ENCODE data around the gene UBQLN4.
"Not testable (repeated sequence)": the region's sequence is repeated elsewhere in the genome, so short reads cannot be mapped to it uniquely, and the experiment has no call there.

Gene UBQLN4

DNA sequence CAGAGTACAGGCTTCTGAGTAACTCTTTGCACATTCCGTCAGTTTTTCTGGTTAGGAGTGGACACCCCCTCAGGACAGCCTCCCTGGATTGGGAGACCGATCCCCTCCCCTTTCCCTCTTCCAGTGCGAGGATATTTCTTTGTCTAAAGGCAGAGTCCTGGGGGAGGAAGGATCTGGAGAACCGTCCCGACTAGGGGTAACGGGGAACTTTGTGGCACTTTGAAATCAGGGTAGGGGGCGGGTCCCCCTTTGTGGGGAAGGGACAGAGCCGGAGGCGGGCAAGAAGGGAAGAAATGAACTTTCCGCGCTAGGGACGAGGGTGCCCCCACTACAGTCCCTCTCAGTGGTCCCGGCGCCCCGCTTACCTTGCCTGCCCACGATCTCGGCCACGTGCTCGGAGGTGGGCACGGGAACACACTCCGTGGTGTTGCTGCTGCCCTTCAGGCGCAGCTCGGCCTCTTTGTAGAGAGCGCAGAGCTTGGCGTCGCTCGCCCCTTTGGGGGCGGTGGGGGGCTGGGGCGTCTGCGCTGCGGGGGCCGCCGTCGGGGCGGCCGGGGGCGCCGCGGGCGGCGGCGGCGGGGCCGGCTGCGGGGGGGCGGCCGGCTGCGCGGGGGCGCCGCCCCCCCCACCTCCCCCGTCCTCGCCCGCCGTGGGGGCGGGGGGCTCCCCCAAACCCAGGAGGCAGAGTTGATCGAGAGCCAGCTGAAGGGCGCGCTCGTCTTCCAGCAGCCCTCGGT is 27.8 kb upstream of the UBQLN4 start:
- DNase-seq (ENCODE audit: low read depth in 2 of 2): no peak

DNA sequence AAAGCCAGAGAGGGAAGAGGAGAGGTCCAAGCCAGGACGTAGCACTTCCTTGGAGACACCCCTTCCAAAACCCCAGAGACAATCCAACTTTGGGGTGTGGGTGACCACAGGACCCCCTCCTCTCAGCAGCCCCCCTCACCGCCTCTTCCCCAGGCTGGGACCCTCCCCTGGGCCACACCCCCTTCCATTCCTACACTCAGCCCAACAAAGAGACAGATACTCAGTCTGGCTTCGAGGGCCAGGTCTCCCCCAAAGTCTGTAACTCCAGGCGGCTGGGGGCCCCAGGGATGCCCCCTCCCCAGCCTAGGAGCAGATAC is 27.2 kb upstream of the UBQLN4 start:
- DNase-seq (ENCODE audit: low read depth in 2 of 2): no peak

DNA sequence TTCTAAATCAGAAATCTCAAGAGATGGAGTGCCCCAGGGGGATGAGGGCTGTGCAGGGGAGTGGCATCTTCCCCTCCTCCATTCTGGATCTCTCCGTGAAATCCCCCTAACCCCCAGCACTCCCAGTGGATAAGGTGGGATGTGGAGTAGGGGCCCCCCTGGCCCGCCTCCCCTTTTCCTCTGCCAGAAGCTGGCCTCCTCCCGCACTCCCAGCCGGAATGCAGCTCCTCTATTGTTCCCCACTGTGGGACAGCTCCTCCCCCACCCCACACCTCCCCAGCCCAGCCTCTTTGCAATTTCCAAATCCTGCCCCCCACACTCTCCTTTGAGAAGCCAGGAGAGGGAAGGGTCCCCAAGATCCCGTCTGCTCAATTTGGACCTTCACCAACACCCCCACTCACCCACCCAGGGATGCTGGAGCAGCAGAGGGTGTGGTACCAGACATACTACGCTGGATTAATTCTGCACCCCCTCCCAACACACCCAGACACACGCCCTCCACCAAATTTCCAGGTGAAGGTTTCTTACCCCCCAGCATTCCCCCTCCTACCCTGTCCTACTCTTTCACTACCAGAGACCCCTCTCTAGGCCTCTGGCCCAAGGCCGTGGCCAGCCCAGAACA is 26.8 kb upstream of the UBQLN4 start:
- DNase-seq (ENCODE audit: low read depth in 2 of 2): no peak

DNA sequence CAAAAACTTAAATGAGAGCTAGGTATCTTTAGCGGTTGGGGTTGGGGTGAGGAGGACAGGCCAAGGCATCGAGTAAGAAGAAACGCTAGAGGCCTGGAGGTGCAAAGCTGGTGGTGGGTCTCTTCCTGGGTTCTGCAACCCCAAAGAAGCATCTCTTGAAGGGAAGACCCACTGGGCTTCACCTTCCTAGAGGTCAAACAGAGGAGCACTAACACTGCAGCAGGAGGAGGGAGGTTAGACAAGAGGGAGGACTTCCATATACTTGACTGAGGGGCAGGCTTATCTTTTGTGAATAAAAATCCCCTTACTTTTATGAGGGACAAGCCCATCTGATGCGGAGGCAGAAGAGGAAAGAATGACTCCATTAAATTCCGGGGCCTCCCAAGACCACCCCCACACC is 26.2 kb upstream of the UBQLN4 start:
- DNase-seq (ENCODE audit: low read depth in 2 of 2): no peak

DNA sequence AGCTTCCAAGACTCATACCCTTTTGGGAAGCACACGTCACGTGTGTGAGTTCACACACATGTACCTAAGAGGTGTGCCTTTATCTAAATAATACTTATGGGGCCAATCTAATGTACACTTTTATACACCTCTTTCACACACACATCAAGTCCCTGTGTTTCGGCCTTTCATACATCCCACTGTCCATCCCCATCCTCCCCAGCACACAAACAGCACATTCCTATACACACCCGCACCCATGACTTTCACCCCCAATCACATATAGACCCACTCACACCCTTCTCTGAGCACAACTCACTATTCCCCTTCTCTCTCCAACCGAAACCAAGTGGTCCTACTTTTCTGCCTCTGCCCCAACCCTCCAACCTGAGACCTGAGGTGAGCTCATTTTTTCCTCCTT is 25.1 kb upstream of the UBQLN4 start:
- DNase-seq (ENCODE audit: low read depth in 2 of 2): no peak

DNA sequence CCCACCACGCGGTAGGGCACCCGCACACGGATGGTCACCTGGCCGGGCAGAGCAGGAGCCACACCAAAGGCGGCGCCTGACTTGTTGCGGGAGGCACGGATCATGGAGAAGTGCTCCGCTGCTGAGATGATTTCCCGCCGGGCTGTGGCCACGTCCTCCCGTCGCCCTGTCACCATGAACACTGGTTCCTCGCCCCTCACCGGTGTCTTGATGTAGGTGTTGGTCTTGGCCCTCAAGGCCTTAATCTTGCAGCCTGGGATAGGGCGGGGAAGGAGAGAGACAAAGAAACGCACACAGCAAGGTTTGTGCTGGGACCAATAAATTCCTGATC is 23.8 kb upstream of the UBQLN4 start:
- no peak for DNase-seq (ENCODE audit: low read depth in 2 of 2)

DNA sequence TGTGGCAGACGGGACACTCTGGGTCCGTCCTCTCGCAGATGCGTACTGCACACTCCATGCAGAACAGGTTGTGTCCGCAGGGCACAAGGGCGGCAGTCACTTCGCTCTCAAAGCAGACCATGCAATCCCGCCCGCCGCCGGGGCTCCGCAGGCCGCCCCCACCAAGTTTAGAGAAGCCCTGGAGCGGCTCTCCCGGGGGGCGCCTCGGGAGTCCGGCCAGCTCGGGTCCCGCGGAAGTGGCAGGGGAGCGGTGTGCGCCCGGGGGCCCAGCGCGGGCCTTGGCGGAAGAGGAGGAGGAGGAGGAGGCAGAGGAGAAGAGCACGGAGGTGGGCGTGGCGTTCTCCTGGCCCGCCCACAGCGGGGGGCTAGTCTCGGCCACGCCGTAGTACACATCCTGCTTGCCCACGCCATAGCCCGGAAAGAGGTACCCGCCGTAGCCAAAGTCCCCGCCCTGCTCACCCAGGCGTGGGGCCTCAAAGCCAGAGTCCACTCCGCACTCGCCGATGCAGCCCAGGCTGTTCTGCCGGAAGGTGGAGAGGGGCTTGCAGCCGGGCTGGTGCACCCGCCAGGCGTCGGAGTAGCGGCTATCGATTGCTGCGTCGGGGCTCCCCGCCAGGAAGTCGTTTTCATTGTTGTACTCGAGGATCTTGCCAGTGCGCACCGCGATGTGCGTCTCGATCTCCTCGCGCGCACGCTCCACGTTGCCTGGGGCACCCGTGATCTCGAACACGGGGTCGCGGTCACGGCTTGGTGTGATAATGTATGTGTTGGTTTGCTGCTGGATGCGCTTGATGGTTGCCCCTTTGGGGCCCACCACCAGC is 23.2 kb upstream of the UBQLN4 start:
- no peak for DNase-seq (ENCODE audit: low read depth in 2 of 2)

DNA sequence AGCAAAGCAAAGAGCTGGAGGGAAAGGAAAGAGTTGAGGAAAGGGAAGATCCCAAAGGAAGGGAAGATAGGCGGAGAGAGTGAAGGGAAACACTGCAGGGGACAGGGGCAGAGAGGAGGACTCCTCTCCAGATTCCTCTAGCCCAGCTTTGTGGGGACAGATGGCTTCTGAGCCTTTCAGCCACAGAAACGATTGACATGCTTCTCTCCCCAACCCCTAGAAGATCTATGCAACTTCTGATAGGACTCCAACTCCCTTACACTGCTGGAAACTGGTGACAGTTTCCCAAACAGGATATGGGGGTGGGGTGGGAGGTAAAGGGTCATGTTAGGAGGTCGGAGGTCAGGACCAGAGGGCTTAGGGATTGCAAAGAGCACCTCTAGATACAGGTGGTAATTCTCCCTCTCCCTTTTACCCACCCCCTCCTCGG is 22.2 kb upstream of the UBQLN4 start:
- no peak for DNase-seq (ENCODE audit: low read depth in 2 of 2)

DNA sequence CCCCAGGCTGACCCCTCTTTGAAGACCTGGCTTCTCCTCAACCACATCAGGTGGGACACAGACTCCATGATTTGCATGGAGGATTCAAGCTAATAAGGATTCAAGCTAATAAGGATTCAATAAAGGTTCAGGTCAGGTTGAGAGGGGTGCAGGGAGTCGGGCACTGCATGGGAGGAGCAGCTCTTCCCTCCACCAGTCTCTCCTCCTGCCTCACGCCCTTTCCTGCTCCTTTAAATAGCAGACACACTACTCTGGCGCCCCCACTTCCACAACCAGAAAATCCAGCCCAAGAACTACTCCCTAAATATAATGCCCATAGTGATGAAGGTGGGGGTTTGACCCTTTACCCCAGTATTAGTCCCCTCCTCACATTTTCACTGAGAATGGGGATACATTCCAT is 21.6 kb upstream of the UBQLN4 start:
- no peak for DNase-seq (ENCODE audit: low read depth in 2 of 2)

DNA sequence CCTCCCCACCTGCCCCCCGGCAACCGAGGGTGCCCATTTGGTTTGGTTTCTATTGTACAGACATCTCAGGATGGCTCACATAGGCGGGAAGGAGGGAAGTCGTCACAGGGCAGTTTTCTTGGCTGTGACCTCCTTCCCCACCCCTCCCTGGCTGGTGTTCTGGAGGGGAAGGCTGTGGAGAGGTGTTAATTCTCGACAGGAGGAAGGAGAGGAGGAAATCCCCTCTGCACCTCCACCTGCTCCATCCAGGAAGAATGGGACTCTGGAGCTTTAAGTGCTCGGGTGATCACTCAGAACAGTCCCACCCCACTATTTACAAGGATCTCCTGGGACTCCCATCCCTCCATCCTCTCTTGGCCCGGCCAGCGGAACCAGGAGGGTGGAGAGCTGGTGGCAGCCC is 21.1 kb upstream of the UBQLN4 start:
- no peak for DNase-seq (ENCODE audit: low read depth in 2 of 2)

DNA sequence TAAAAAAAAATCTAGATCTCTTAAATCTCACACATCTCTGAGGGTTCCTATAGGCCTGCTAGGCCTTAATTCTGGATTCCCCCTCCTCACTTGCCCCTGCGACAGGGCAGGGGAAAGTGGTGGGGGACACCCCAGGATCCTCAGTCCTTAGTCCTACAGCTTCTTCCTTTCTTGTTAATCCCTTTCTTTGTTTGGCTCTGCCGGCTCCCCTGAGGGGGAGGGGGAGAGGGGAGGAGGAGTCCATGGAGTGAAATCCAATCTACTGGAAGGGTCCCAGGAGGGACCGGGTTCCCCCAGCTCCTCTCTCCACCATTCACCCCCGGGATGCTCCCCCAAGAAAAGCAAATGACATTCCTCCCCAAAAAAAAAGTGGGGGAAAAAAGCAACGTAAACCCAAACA is 20.1 kb upstream of the UBQLN4 start:
- no peak for DNase-seq (ENCODE audit: low read depth in 2 of 2)

DNA sequence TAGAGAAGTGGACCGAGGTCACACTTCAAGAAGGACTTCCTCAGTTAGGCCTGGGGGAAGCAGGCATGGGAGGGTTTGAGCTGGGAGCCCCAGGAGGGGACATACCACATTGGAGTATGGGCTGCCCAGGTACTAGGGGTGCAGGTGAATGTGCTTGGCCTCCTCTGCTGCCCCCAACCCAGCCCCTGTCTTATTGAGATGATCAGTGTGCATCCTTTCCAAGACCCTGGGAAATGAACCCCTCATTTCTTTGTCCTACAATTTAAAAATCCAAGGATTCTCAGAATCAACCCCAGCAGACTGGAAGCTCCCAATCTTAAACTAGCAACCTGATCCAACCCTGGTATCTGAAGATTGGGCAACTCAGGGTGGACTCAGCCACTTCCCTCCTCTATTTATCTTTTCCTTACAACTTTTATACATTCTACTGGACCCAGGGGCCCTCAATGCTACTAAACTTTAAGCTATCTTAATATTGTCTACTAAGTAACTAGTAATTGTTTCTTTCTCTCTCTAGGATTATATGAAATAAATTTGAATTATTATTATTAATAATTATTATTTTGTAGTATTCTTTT is 19.6 kb upstream of the UBQLN4 start:
- no peak for DNase-seq (ENCODE audit: low read depth in 2 of 2)

DNA sequence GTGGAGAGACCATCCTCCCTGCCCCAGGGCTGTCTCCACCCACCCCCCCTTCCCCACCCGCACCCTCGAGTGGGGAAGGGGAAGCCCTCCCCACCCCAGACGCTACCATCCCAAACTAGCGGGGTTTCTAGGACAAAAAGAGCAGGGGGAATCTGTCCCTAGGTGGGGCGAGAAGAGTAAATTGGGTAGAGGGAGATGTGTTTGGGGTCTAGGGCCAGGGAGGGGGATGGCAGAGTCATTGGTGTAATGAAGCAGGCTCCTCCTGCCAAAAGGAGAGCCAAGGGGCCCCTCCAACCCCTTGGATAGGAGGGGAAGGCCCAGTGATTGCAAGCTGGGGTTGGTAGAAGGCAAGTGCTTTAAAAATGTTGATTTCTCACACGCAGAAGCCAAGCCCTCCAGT is 18.7 kb upstream of the UBQLN4 start:
- no peak for DNase-seq (ENCODE audit: low read depth in 2 of 2)

DNA sequence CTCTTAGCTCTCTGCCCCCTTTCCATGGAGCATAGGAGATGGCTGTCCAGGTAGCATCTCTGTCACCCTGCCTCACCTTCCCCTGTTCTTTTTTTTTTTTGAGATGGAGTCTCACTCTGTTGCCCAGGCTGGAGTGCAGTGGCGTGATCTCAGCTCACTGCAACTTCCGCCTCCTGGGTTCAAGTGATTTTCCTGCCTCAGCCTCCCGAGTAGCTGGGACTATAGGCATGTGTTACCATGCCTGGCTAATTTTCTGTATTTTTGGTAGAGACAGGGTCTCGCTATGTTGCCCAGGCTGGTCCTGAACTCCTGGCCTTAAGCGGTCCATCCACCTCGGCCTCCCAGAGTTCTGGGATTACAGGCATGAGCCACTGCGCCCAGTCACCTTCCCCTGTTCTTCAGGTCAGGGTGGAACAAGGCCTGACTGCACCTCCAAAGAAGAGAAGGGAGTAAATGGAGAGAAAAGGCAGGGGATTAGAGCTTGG is 17.8 kb upstream of the UBQLN4 start:
- DNase-seq (ENCODE audit: low read depth in 2 of 2): not testable (repeated sequence)

DNA sequence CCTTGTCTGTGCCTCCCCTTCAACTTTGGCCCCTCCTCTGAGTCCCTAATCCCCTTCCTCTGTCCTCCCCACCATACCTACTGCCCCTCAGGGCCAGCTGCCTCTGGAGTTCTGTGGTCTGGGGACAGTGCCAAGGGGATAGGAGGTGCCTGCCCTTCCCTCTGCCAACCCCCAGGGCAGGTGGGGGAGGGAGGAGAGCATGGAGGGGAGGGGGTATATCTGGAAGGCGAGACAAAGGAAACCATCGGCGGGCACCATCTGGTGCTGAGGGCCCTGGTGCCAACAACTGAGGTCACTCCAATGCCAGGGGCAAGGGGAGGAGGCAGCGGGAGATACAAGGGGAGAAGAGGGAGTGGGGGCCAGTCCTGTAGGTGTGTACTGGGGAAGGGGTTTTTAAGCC is 16.9 kb upstream of the UBQLN4 start:
- no peak for DNase-seq (ENCODE audit: low read depth in 2 of 2)

DNA sequence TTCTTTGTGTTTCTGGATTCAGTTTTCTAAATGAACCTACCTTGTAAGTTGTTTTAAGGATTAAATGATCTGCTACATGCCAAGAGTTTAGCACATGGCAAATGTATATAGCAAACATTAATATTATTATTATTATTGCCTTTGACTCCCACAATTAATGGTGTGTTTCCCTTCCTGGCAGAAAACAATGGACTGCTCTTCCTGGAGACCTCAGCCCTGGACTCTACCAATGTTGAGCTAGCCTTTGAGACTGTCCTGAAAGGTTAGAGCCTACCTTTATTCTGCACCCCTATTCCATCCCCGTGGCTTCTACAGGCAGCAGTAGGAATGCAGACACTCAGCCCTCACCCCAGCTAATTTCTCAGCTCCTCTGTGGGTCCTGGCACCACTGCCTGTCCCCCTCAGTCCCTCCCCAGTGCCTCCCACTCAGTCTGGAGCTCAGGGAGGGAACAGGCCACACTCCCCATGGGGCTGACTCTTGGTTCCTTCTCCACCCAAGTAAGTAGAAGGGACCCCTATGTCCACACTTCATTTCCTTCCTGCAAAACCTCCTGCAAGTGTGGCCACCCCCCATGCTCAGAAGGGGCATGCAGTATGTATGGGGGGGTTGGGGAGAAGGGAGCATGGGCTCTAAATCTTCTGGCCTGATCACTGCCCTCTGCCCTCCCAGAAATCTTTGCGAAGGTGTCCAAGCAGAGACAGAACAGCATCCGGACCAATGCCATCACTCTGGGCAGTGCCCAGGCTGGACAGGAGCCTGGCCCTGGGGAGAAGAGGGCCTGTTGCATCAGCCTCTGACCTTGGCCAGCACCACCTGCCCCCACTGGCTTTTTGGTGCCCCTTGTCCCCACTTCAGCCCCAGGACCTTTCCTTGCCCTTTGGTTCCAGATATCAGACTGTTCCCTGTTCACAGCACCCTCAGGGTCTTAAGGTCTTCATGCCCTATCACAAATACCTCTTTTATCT is 16.2 kb upstream of the UBQLN4 start:
- DNase-seq (ENCODE audit: low read depth in 2 of 2): no peak

DNA sequence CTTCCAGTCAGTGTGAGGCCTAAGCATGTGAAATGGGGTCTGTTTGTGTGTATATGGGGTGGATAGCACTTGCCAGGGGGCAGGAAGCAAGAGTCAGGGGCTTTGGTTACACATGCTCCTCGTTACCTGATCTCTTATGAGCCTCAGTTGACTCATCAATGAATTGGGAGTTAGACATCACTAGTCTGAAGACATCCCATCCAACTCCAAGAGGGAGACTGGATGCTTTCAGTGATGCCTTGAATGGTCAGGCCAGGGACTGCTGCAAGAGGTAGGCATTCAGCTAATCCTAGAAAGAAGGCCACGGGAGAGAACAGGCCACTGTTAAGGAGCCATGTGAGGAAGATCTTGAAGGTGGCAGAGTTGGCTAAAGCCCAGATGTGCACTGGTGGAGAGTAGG is 13.7 kb upstream of the UBQLN4 start:
- DNase-seq (ENCODE audit: low read depth in 2 of 2): no peak

DNA sequence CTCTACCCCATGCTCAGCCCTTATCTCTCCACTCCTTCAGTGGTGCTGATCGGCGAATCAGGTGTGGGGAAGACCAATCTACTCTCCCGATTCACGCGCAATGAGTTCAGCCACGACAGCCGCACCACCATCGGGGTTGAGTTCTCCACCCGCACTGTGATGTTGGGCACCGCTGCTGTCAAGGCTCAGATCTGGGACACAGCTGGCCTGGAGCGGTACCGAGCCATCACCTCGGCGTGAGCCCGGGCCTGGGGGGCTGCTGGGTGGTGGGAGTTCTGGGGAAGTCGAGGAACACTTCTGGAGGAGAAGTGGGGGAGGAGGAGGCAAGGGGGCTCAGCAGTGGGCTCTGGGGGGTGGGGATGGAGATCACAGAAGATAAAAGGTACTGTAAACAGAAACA is 12.3 kb upstream of the UBQLN4 start:
- DNase-seq (ENCODE audit: low read depth in 2 of 2): no peak

DNA sequence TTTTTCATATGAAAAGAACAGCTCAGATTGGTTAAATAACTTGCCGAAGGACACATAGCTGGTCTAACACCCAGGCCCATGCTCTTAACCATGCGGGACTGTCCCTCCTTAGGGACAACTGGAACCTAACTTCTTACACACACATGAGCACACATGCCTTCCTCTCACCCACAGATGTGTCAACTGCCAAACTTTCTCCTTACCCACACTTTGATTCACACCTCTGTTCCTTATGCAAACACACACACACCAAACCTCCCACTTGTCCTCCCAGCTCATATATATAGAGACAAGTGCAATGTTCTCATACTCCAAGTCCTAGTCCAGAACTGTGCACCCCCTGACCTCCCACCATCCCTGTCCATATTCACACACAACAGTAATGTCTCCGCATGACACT is 11.6 kb upstream of the UBQLN4 start:
- no peak for DNase-seq (ENCODE audit: low read depth in 2 of 2)

DNA sequence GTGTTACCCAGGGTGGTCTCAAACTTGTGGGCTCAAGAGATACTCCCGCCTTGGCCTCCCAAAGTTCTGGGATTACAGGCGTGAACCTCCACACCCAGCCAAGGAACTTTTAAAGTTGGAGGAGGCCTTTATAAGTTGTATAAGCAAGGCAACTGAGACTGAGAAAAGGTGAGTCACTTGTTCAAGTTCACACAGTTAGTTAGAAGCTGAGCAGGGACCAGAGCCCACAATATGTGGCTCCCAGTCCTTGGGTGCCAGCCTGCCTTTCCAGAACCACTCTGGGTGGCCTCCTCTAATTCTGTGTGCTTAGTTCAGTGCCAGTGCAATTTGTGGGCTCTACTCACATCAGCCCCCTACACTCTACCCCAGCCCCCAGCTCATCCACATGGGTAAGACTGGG is 11.0 kb upstream of the UBQLN4 start:
- no peak for DNase-seq (ENCODE audit: low read depth in 2 of 2)

DNA sequence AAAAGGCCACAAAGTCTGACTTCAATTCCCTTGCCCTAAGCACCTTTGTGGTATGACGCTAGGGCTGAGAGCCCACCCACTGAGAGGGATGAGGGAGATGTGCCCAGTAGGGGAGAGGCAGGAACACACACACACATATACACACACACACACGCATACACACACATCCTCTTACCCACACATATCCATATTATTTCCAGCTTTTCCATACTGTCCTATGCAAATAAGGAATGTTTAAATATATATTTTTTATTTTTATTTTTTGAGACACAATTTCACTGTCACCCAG is 10.3 kb upstream of the UBQLN4 start:
- no peak for DNase-seq (ENCODE audit: low read depth in 2 of 2)

DNA sequence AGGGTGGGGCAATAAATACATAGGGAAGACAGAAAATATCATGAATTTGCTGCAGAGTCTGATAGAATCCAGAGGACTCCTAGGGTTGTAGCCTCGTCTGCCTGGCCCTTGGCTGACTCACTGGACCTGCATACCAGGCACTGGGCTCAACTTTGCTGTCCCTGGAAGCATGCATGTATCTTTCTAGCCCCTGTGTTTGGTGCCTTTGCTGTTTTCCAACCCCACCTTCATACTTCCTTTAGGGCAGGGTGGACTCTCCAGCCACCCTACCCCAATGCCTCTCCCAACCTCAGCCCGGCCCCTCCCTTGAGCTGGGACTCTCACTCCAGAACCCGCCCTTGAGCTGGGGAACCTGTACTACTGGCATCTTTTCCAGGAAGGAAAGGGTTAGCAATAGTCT is 8.6 kb upstream of the UBQLN4 start:
- DNase-seq (ENCODE audit: low read depth in 2 of 2): no peak
